MM.1S (cell line): Measurements from ENCODE around the gene STIL.

Experiments used
- CTCF ChIP-seq: fragments of 300-600 bp; sonication (generic); IDR thresholded peaks from 2 replicates; pipeline ENCODE4 v1.5.1; 2016; ENCODE audit warnings: antibody characterized with exemption, low read length, mixed read lengths
- EZH2 ChIP-seq: fragments of 300-600 bp; sonication (generic); optimal IDR thresholded peaks from 2 replicates; pipeline ENCODE3; 2017; ENCODE audit warnings: low read depth, mild to moderate bottlenecking, antibody characterized with exemption, low read length, mixed read lengths

GRCh38 chr1:47208374-47208850 lies 105.5 kb downstream of the STIL start:
- TF ChIP-seq CTCF (no peak), EZH2 (no peak)
